ENCODE measurements around the gene SH3RF3. TPM values are rescaled to one million over a fixed set of nuclear protein-coding genes. Genes with fewer than 3 reads are reported as not detected.

Gene SH3RF3
- polyA plus RNA-seq (2013, experiment 1 of 2): 0.07 TPM
- polyA plus RNA-seq (2013, experiment 2 of 2): 0.08 TPM

- Histone ChIP-seq H2BK5ac (ENCODE audit: low read length) (no peak within 1 kb of the TSS), H3K14ac (ENCODE audit: low read length) (peak within 1 kb of the TSS; percentile 50), H3K4ac (ENCODE audit: low read length) (no peak within 1 kb of the TSS), H3K18ac (ENCODE audit: low read length) (peak within 1 kb of the TSS; percentile 81), H4K91ac (ENCODE audit: low read depth, low read length, poor library complexity) (peak within 1 kb of the TSS; percentile 24), H3K27ac (replicated peaks; ENCODE audit: low read length) (no peak within 1 kb of the TSS), H2BK15ac (ENCODE audit: low read length) (no peak within 1 kb of the TSS), H3K9ac (ENCODE audit: low read depth, low read length, poor library complexity) (peak within 1 kb of the TSS; percentile 84), H4K8ac (ENCODE audit: low read depth, low read length) (no peak within 1 kb of the TSS), H2BK12ac (ENCODE audit: low read length) (peak within 1 kb of the TSS; percentile 27), H3K9me3 (replicated peaks in 1 of 2; ENCODE audit: control insufficient read depth in 2 of 2, insufficient read depth in 1 of 2, low read depth in 1 of 2, low read length in 2 of 2) (no peaks in the 10 kb centered on the region), H3K23ac (ENCODE audit: low read depth, low read length, poor library complexity) (peak within 1 kb of the TSS; percentile 77), H3K79me1 (ENCODE audit: low read depth, low read length) (no peaks in the 10 kb centered on the region), H2AFZ (ENCODE audit: low read length) (peak within 1 kb of the TSS; percentile 95), H3K36me3 (replicated peaks in 1 of 2; ENCODE audit: control insufficient read depth in 2 of 2, insufficient read depth in 2 of 2, low read length in 2 of 2) (no peaks in the 10 kb centered on the region), H2AK5ac (ENCODE audit: low read depth, low read length) (peak within 1 kb of the TSS; percentile 68), H2BK120ac (ENCODE audit: low read depth, low read length) (no peak within 1 kb of the TSS), H3K4me3 (ENCODE audit: low read length in 2 of 2) (peak within 1 kb of the TSS; percentile 52 to 85), H3K4me2 (ENCODE audit: insufficient read depth, low read length, poor library complexity, severe bottlenecking) (peak within 1 kb of the TSS; percentile 96), H3K27me3 (ENCODE audit: control insufficient read depth in 3 of 3, insufficient read depth in 3 of 3, low read depth in 1 of 3, low read length in 3 of 3) (peaks cover 26 to 55% (median 41%) of the 10 kb centered on the region in 3 experiments), H3K4me1 (ENCODE audit: control insufficient read depth in 2 of 2, insufficient read depth in 1 of 2, low read depth in 1 of 2, low read length in 2 of 2) (peaks cover 8 to 10% of the 10 kb centered on the region in 2 donors)
- no CpG with 5 or more reads among the region's 85 CpGs for WGBS, 2 donors (ENCODE audit: extremely low coverage in 2 of 2, insufficient read length in 2 of 2, insufficient replicate concordance in 1 of 2)
- peak; percentile 32 for DNase-seq (ENCODE audit: low spot score)
These were observed at the start of gene SH3RF3 for GRCh38 chr2:109128616-109129355. SH3RF3 (plus strand) TSS chr2:109129205.

- Histone ChIP-seq H2AFZ (ENCODE audit: low read length) (no peak overlapping the region), H2BK5ac (ENCODE audit: low read length) (no peak overlapping the region), H3K4ac (ENCODE audit: low read length) (no peak overlapping the region), H3K4me3 (ENCODE audit: low read length in 2 of 2) (no peak overlapping the region), H2BK120ac (ENCODE audit: low read depth, low read length) (no peak overlapping the region), H2BK12ac (ENCODE audit: low read length) (no peak overlapping the region), H2AK5ac (ENCODE audit: low read depth, low read length) (no peak overlapping the region), H3K14ac (ENCODE audit: low read length) (peak overlapping the region; percentile 97), H3K36me3 (replicated peaks in 1 of 2; ENCODE audit: control insufficient read depth in 2 of 2, insufficient read depth in 2 of 2, low read length in 2 of 2) (no peaks in the 10 kb centered on the region), H3K9ac (ENCODE audit: low read depth, low read length, poor library complexity) (no peak overlapping the region), H3K18ac (ENCODE audit: low read length) (peak overlapping the region; percentile 71), H3K23ac (ENCODE audit: low read depth, low read length, poor library complexity) (peak overlapping the region; percentile 25), H4K8ac (ENCODE audit: low read depth, low read length) (no peak overlapping the region), H2BK15ac (ENCODE audit: low read length) (no peak overlapping the region), H3K4me2 (ENCODE audit: insufficient read depth, low read length, poor library complexity, severe bottlenecking) (no peak overlapping the region), H3K27me3 (ENCODE audit: control insufficient read depth in 3 of 3, insufficient read depth in 3 of 3, low read depth in 1 of 3, low read length in 3 of 3) (no peaks in the 10 kb centered on the region), H3K27ac (replicated peaks; ENCODE audit: low read length) (no peak overlapping the region), H3K9me3 (replicated peaks in 1 of 2; ENCODE audit: control insufficient read depth in 2 of 2, insufficient read depth in 1 of 2, low read depth in 1 of 2, low read length in 2 of 2) (no peaks in the 10 kb centered on the region), H3K4me1 (ENCODE audit: control insufficient read depth in 2 of 2, insufficient read depth in 1 of 2, low read depth in 1 of 2, low read length in 2 of 2) (no peaks in the 10 kb centered on the region), H4K91ac (ENCODE audit: low read depth, low read length, poor library complexity) (no peak overlapping the region), H3K79me1 (ENCODE audit: low read depth, low read length) (no peaks in the 10 kb centered on the region)
- WGBS, 2 donors (ENCODE audit: extremely low coverage in 2 of 2, insufficient read length in 2 of 2, insufficient replicate concordance in 1 of 2): no CpG with 5 or more reads among the region's 6 CpGs
- DNase-seq (ENCODE audit: low spot score): no peak
These were observed 49.4 kb upstream of the SH3RF3 start for GRCh38 chr2:109079590-109079989.

- Histone ChIP-seq H3K4me3 (ENCODE audit: low read length in 2 of 2) (no peak overlapping the region), H3K23ac (ENCODE audit: low read depth, low read length, poor library complexity) (no peak overlapping the region), H4K91ac (ENCODE audit: low read depth, low read length, poor library complexity) (no peak overlapping the region), H3K18ac (ENCODE audit: low read length) (no peak overlapping the region), H3K14ac (ENCODE audit: low read length) (no peak overlapping the region), H3K9ac (ENCODE audit: low read depth, low read length, poor library complexity) (no peak overlapping the region), H2AK5ac (ENCODE audit: low read depth, low read length) (no peak overlapping the region), H2BK15ac (ENCODE audit: low read length) (no peak overlapping the region), H4K8ac (ENCODE audit: low read depth, low read length) (no peak overlapping the region), H2BK12ac (ENCODE audit: low read length) (no peak overlapping the region), H3K4ac (ENCODE audit: low read length) (no peak overlapping the region), H2AFZ (ENCODE audit: low read length) (no peak overlapping the region), H3K36me3 (replicated peaks in 1 of 2; ENCODE audit: control insufficient read depth in 2 of 2, insufficient read depth in 2 of 2, low read length in 2 of 2) (no peaks in the 10 kb centered on the region), H2BK120ac (ENCODE audit: low read depth, low read length) (no peak overlapping the region), H3K79me1 (ENCODE audit: low read depth, low read length) (no peaks in the 10 kb centered on the region), H3K27me3 (ENCODE audit: control insufficient read depth in 3 of 3, insufficient read depth in 3 of 3, low read depth in 1 of 3, low read length in 3 of 3) (no peaks in the 10 kb centered on the region), H3K4me1 (ENCODE audit: control insufficient read depth in 2 of 2, insufficient read depth in 1 of 2, low read depth in 1 of 2, low read length in 2 of 2) (no peaks in the 10 kb centered on the region), H3K4me2 (ENCODE audit: insufficient read depth, low read length, poor library complexity, severe bottlenecking) (no peak overlapping the region), H3K9me3 (replicated peaks in 1 of 2; ENCODE audit: control insufficient read depth in 2 of 2, insufficient read depth in 1 of 2, low read depth in 1 of 2, low read length in 2 of 2) (no peaks in the 10 kb centered on the region), H3K27ac (replicated peaks; ENCODE audit: low read length) (no peak overlapping the region), H2BK5ac (ENCODE audit: low read length) (no peak overlapping the region)
- WGBS, 2 donors (ENCODE audit: extremely low coverage in 2 of 2, insufficient read length in 2 of 2, insufficient replicate concordance in 1 of 2): no CpG with 5 or more reads among the region's 6 CpGs
- no peak for DNase-seq (ENCODE audit: low spot score)
These were observed 48.9 kb upstream of the SH3RF3 start for GRCh38 chr2:109080109-109080508.

- Histone ChIP-seq H3K9me3 (replicated peaks in 1 of 2; ENCODE audit: control insufficient read depth in 2 of 2, insufficient read depth in 1 of 2, low read depth in 1 of 2, low read length in 2 of 2) (no peaks in the 10 kb centered on the region), H2AFZ (ENCODE audit: low read length) (no peak overlapping the region), H3K23ac (ENCODE audit: low read depth, low read length, poor library complexity) (no peak overlapping the region), H3K18ac (ENCODE audit: low read length) (no peak overlapping the region), H2BK12ac (ENCODE audit: low read length) (no peak overlapping the region), H3K4ac (ENCODE audit: low read length) (no peak overlapping the region), H3K4me3 (ENCODE audit: low read length in 2 of 2) (no peak overlapping the region), H3K9ac (ENCODE audit: low read depth, low read length, poor library complexity) (no peak overlapping the region), H2BK5ac (ENCODE audit: low read length) (no peak overlapping the region), H2AK5ac (ENCODE audit: low read depth, low read length) (no peak overlapping the region), H3K14ac (ENCODE audit: low read length) (no peak overlapping the region), H4K8ac (ENCODE audit: low read depth, low read length) (no peak overlapping the region), H3K27ac (replicated peaks; ENCODE audit: low read length) (no peak overlapping the region), H3K4me2 (ENCODE audit: insufficient read depth, low read length, poor library complexity, severe bottlenecking) (no peak overlapping the region), H3K4me1 (ENCODE audit: control insufficient read depth in 2 of 2, insufficient read depth in 1 of 2, low read depth in 1 of 2, low read length in 2 of 2) (no peaks in the 10 kb centered on the region), H3K79me1 (ENCODE audit: low read depth, low read length) (no peaks in the 10 kb centered on the region), H2BK15ac (ENCODE audit: low read length) (no peak overlapping the region), H3K36me3 (replicated peaks in 1 of 2; ENCODE audit: control insufficient read depth in 2 of 2, insufficient read depth in 2 of 2, low read length in 2 of 2) (no peaks in the 10 kb centered on the region), H4K91ac (ENCODE audit: low read depth, low read length, poor library complexity) (no peak overlapping the region), H3K27me3 (ENCODE audit: control insufficient read depth in 3 of 3, insufficient read depth in 3 of 3, low read depth in 1 of 3, low read length in 3 of 3) (no peaks in the 10 kb centered on the region), H2BK120ac (ENCODE audit: low read depth, low read length) (no peak overlapping the region)
- DNase-seq (ENCODE audit: low spot score): no peak
- no CpG with 5 or more reads among the region's 3 CpGs for WGBS, 2 donors (ENCODE audit: extremely low coverage in 2 of 2, insufficient read length in 2 of 2, insufficient replicate concordance in 1 of 2)
These were observed 48.2 kb upstream of the SH3RF3 start for GRCh38 chr2:109080757-109081156.
